HG02852 (cell line): ENCODE results near the gene GPR107.

Experiments
- ATAC-seq: cut with Tn5 transposase; IDR thresholded peaks from one replicate; pipeline ENCODE4 v1.9.1; 2021; ENCODE audit warnings: mild to moderate bottlenecking, moderate library complexity; ENCODE audit not compliant: unreplicated experiment

GPR107 gene

GRCh38 chr9:130155647-130156046 is 101.9 kb downstream of the GPR107 start:
- no peak for ATAC-seq

- no peak for ATAC-seq
Observed at GRCh38 chr9:130156672-130157071, 103.0 kb downstream of the GPR107 start.

GRCh38 chr9:130157079-130157478 is 103.4 kb downstream of the GPR107 start:
- no peak for ATAC-seq

GRCh38 chr9:130158001-130158400 is 104.3 kb downstream of the GPR107 start:
- ATAC-seq = no peak

- no peak for ATAC-seq
Observed at GRCh38 chr9:130159057-130159456, 105.4 kb downstream of the GPR107 start.

DNA sequence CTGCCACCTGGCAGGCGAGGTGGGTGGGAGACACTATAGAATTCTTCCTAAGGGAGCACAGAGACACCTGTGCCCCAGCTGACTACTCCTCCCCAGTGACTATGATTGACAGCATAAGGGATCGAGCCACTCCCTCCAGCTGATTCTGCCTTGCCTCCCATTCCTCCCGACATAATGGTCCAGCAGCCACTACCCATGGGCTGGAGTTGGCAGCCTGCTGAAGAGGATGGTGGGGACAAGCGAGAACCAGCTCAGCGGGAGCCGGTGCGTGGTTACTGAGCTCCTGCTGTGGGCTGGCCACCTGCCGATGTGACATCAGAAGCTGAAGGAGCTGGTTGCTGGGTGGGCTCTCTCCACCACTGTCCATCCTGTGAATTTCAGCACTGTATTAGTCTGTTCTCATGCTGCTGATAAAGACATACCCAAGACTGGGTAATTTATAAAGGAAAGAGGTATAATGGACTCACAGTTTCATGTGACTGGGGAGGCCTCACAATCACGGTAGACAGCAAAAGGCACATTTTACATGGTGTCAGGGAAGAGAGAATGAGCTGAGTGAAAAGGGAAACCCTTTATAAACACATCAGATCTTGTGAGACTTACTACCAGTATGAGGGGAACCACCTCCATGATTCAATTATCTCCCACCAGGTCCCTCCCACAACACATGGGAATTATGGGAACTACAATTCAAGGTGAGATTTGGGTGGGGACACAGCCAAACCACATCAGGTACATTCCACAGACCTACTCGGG is 106.4 kb downstream of the GPR107 start:
- ATAC-seq = no peak

- no peak for ATAC-seq
Observed at GRCh38 chr9:130160862-130161470, 107.3 kb downstream of the GPR107 start.

DNA sequence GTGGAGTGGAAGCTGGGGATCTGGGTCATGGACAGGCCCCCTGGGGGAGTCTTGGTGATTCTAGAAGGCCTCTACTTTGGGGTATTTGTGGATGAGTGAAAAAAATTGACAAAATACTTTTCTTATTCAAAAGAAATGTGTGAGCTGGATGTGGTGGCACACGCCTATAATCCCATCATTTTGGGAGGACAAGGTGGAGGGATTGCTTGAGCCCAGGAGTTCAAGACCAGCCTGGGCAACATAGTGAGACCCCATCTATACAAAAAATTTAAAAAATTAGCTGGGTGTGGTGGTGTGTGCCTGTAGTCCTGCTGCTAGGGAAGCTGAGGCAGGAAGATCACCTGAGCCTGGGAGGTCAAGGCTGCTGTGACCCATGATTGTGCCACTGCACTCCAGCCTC is 111.9 kb downstream of the GPR107 start:
- ATAC-seq = no peak

DNA sequence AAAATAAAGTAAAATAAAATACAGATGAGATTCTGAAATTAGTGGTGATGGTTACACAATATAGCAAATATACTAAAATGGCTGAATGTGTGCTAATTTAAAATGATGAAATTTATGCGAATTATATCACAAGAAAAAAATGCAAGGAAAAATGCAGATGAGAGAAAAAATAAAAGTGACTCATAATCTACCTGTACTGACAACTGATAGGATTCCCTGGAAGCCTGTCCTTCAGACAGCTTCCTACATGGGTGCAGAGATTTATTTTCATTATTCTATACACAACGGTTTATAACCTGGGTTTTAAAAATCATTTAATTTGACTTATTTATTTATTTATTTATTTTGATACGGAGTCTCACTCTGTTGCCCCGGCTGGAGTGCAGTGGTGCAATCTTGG is 112.7 kb downstream of the GPR107 start:
- ATAC-seq = no peak

DNA sequence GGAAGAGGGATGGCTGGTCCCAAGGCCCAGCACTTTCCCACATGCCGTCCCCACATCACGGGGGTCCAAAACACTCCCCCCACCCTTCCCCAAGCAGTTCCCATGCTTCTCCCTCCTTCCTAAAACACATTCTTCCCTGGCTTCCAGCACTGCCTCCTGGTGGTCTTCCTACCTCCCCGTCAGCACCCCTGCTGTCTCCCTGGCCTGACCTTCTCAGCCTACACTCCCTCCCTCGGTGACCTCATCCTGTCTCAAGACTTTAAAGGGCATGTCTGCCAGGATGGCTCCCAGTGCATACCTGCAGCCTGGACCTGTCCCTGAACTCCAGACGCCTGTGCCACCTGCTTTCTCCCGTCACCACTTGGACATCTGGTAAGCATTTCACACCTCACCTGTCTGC is 114.2 kb downstream of the GPR107 start:
- ATAC-seq = no peak

DNA sequence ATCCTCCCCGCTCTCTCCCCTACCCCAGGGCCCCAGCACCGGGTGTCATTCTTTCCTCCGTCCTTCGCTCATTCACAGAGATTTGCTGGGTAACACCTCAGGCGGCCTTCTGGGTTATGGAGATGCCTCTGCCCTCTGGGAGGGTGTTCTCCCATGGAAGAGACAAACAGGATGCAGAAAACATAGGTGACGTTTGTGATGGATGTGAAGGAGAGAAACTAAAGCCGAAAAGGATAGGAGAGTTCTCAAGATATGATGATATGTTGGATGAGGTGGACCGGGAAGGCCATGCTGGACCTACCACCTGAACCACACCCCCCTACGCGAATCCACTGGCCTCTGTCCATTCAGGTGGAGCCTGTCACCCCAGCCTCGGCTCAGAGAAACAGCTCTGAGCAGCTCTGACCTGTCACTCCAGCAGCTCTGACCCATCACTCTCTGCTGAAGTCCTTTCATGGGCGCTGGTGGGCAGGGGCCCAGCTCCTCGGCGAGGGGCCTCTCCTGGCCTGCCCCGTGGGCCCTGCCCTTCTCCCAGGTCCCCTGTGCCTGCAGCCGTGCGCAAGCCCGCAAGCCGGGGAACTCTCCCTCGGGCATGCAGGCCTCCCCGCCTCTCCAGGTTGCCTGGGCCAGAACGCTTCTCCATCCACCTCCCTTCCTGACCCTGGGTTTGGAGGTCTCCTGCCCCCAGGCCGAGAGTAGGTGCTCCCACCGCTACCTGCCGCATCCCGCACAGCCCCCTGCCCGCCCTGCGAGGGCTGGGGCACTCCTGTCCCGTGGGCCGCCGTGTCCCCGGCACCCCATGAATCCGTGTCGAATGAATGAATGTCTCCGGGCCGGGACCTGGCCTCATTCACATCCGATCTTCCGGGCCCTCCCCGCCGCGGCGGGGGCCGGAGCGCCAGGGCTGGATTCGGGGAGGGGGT is 117.8 kb downstream of the GPR107 start:
- ATAC-seq = no peak

GRCh38 chr9:130172161-130172857 is 118.6 kb downstream of the GPR107 start, which contains the start of gene NCS1:
TSS of gene NCS1 (plus strand) at chr9:130172404. CDS start at chr9:130172664, 260 bp downstream.
- no peak for ATAC-seq

GRCh38 chr9:130172858-130173665 is 119.4 kb downstream of the GPR107 start:
- ATAC-seq = no peak

- no peak for ATAC-seq
Observed at GRCh38 chr9:130173666-130173983, 119.9 kb downstream of the GPR107 start.

GRCh38 chr9:130174025-130174424 is 120.3 kb downstream of the GPR107 start:
- no peak for ATAC-seq

DNA sequence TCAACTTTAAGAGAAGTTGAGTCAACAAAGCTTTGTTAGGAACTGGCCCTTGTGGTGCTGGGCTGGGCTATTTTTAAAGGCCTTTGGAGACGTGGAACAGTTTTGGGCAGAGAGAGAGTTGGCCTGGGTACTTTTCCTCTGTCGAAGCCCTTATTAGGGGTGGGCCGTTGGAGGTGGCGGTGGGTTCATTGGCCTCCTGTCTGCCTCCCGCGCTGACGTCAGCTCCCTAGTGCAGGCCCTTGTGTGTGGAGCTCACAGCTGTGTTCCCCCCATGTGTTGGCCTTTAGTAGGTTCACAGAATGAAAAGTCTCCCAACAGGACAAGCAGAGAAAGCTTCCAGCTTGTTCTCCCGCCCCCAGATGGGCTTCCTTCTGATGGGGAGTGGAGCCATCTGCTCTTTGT is 121.2 kb downstream of the GPR107 start:
- ATAC-seq = no peak

DNA sequence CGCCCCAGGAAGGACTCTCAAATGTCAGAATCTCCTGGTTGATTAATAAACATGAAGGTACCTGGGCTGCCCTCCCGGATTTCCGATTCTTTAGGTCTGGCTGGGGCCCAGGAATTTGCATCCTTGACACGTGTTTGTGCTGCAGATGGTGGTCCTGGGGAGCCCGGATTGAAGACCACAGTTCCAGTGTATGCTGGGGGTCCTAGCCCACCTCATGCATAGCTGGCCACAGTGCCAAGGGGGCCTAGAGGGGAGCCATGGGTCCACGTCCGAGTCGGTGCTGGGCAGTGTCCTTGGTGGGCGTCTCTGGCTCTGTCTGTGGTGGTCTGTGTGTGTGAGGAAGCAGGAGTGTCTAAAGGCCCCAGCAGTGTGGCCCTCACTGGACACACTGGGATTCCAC is 121.6 kb downstream of the GPR107 start:
- no peak for ATAC-seq

GRCh38 chr9:130176760-130177159 is 123.1 kb downstream of the GPR107 start:
- ATAC-seq = no peak

- ATAC-seq = no peak
Observed at GRCh38 chr9:130177898-130178805, 124.4 kb downstream of the GPR107 start.
